GM12801 (cell line): ENCODE measurements around the gene MGA.

Experiments used
- TF ChIP-seq, protein P1 (sequence below): IDR thresholded peaks from one replicate; pipeline ENCODE4 v1.5.1; 2011; ENCODE audit warnings: control low read depth; ENCODE audit not compliant: insufficient read length; ENCODE audit errors: extremely low read depth

The MGA gene

DNA sequence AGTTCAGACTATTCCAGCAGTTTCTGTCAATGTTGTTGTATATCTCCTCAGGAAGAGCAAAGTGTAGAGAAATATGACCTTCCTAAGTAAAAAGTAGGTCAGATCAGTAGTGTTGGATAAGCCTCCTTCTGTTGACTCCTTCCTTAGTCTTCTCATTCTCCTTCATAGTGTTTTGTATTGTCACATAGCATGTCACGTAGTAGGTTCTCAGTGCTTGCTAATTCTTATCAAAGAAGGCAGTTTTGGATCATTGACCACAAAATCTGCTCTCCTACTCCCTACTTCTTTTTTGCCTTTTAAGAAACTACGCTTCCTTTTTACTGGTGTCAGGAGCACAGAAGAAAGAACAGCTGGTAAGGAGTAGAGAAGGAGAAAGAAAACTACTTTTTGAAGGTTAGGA lies 1.0 kb upstream of the MGA start:
- TF ChIP-seq, protein P1, sequence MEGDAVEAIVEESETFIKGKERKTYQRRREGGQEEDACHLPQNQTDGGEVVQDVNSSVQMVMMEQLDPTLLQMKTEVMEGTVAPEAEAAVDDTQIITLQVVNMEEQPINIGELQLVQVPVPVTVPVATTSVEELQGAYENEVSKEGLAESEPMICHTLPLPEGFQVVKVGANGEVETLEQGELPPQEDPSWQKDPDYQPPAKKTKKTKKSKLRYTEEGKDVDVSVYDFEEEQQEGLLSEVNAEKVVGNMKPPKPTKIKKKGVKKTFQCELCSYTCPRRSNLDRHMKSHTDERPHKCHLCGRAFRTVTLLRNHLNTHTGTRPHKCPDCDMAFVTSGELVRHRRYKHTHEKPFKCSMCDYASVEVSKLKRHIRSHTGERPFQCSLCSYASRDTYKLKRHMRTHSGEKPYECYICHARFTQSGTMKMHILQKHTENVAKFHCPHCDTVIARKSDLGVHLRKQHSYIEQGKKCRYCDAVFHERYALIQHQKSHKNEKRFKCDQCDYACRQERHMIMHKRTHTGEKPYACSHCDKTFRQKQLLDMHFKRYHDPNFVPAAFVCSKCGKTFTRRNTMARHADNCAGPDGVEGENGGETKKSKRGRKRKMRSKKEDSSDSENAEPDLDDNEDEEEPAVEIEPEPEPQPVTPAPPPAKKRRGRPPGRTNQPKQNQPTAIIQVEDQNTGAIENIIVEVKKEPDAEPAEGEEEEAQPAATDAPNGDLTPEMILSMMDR = no peak

GRCh38 chr15:41659855-41660234 lies 360 bp upstream of the MGA start:
- TF ChIP-seq, protein P1 = no peak

GRCh38 chr15:41661078-41661517 lies 893 bp downstream of the MGA start:
- TF ChIP-seq, protein P1 = no peak

- TF ChIP-seq, protein P1 = no peak
These were observed 1.5 kb downstream of the MGA start for GRCh38 chr15:41661518-41662225.

DNA sequence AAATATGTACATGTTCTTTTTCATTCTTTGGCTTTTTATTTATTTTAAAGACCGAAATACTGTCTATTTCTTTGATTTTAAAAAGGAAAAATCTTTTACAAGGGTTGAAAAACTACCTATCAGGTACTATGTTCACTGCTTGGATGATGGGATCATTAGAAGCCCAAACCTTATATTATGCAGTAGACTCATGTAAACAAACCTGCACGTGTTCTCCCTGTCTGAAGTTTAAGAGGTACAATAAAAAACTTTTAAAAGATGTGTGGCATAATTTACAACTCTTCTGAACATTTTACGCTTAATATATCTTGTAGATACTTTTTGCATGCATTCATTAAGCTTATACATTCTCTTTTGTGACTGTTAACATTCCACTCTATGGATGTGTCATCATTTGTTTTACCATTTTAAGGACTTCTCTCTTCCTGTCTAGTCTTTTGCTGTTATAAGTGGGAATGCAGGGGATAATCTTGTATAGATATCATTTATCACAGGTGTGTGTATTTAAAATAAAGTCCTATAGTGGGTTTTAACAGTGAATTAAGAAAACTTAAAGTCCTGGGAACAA lies 6.2 kb downstream of the MGA start:
- TF ChIP-seq, protein P1 = no peak

DNA sequence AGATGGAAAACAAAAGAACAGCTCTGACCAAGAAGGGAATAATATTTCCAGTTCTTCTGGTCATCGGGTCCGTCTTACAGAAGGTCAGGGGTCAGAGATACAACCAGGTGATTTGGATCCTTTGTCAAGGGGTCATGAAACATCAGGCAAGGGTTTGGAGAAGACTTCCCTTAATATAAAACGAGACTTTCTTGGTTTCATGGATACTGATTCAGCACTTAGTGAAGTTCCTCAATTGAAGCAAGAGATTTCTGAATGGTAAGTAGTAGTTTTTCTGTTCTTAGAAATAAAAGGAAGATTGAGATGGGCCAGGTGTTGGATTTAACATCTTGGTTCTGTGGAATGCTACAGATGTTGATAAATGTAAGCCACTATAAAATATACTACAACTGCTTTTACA lies 9.5 kb downstream of the MGA start:
- TF ChIP-seq, protein P1 = no peak

DNA sequence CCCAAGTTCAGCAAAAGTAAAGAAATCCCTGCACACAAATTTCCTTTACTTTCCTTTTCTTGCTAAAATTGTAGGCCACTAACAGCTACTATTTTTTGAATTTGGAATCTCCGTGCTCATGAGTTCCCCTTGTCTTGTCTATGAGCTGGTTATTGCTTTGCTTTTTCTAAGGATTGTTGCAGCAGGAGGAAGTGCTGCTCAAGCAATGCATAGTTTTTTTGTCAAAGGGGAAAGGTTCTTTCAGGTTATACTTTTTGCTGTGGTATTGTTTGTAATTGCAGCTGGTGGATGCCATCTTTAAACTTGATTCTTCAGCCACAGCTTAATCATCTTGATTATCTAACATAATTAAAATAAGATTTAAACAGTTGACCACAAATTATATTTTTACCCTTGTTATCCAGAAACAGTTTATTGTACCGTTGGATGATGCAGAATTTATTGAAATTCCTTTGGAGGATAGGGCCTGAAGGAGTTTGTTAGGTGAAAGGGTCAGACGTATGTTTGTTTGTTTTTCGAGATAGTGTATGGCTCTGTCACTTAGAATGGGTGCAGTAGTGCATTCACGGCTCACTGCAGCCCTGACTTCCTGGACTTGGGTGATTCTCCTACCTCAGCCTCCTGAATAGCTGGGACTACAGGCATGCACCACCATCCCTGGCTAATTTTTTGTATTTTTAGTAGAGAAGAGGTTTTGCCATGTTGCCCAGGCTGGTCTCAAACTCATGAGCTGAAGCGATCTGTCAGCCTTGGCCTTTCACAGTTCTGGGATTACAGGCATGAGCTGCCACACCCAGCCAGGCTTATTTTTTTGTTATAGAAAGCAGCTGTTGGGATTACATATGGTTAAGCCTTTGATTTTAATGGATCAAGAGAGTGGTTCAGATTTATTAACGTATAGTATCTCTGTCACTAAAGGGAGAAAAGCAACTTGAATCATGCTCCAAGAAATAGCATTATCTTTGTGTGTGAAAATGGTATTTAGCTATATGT lies 11.7 kb downstream of the MGA start:
- TF ChIP-seq, protein P1 = no peak
